SK-N-SH (cell line): ENCODE results near the gene BBS9. TPM values are rescaled to one million over a fixed set of nuclear protein-coding genes. Genes with fewer than 3 reads are reported as not detected.

ENCODE experiments used
- CTCF ChIA-PET: fragments of 300-600, 350-600 bp; formaldehyde crosslinking; extraction: SDS; loops from one replicate; lab custom pipeline; 2021; lab: Yijun Ruan, JAX
- POLR2A ChIA-PET: fragments of 350-600 bp; sonication (Branson Sonifier 250); formaldehyde crosslinking; extraction: SDS; loops from one replicate; lab custom pipeline; 2020; ENCODE audit warnings: antibody characterized with exemption, inconsistent platforms; lab: Yijun Ruan, JAX
- DNase-seq: peaks from one replicate; pipeline ENCODE4 v3.0.0; 2012
- H2AFZ ChIP-seq: fragments of 200-600 bp; sonication (generic); 2 replicates; pipeline ENCODE4 v1.8.1; 2016; ENCODE audit warnings: antibody characterized with exemption, mild to moderate bottlenecking, low read depth
- H3F3A ChIP-seq: fragments of 200-600 bp; sonication (generic); replicated peaks from 2 replicates; pipeline ENCODE3; 2016; ENCODE audit warnings: antibody characterized with exemption, mild to moderate bottlenecking; ENCODE audit not compliant: insufficient read depth
- H3K27ac ChIP-seq, 2 experiments: fragments of 200-500 bp in 1 of 2; fragments of 200-600 bp in 1 of 2; sonication (Bioruptor generic) in 1 of 2; sonication (generic), shearing (Covaris generic) in 1 of 2; 2 replicates each; pipeline versions ENCODE4 v1.5.1 to v1.6.1; 2014 to 2016; ENCODE audit warnings: low read depth in 2 of 2, inconsistent platforms in 1 of 2, low read length in 1 of 2, mild to moderate bottlenecking in 1 of 2, mixed read lengths in 1 of 2
- H3K27me3 ChIP-seq: fragments of 200-600 bp; sonication (generic), shearing (Covaris generic); 2 replicates; pipeline ENCODE4 v1.6.1; 2016; ENCODE audit warnings: mixed run types; ENCODE audit not compliant: insufficient read depth
- H3K36me3 ChIP-seq, 2 experiments: fragments of 200-500 bp in 1 of 2; fragments of 200-600 bp in 1 of 2; sonication (Bioruptor generic) in 1 of 2; sonication (generic) in 1 of 2; replicated peaks in 1 of 2; 2 replicates each; pipeline versions ENCODE3 to v1.5.1; 2014 to 2016; ENCODE audit warnings: low read length in 1 of 2, mild to moderate bottlenecking in 1 of 2; ENCODE audit not compliant: insufficient read depth in 2 of 2, control insufficient read depth in 1 of 2
- H3K4me1 ChIP-seq, 2 experiments: fragments of 200-500 bp in 1 of 2; fragments of 200-600 bp in 1 of 2; sonication (Bioruptor generic) in 1 of 2; sonication (generic), shearing (Covaris generic) in 1 of 2; 2 replicates each; pipeline versions ENCODE4 v1.5.1 to v1.6.1; 2014 to 2016; ENCODE audit warnings: low read depth in 1 of 2, low read length in 1 of 2, mixed run types in 1 of 2; ENCODE audit not compliant: insufficient read depth in 2 of 2, control insufficient read depth in 1 of 2
- H3K4me2 ChIP-seq: fragments of 200-600 bp; sonication (generic), shearing (Covaris generic); 2 replicates; pipeline ENCODE4 v1.6.1; 2017; ENCODE audit warnings: mixed run types
- H3K4me3 ChIP-seq, 2 experiments: fragments of 200-500 bp in 1 of 2; fragments of 200-600 bp in 1 of 2; sonication (Bioruptor generic) in 1 of 2; sonication (generic), shearing (Covaris generic) in 1 of 2; 2 replicates each; pipeline versions ENCODE4 v1.5.1 to v1.8.1; 2014 to 2016; ENCODE audit warnings: low read depth in 2 of 2, inconsistent platforms in 1 of 2, low read length in 1 of 2, mild to moderate bottlenecking in 1 of 2, mixed read lengths in 1 of 2, moderate library complexity in 1 of 2
- H3K79me2 ChIP-seq: fragments of 200-600 bp; sonication (generic); 2 replicates; pipeline ENCODE4 v1.8.1; 2017; ENCODE audit warnings: mild to moderate bottlenecking; ENCODE audit not compliant: insufficient read depth
- H3K9ac ChIP-seq: fragments of 200-600 bp; sonication (generic); 2 replicates; pipeline ENCODE4 v1.6.1; 2017; ENCODE audit warnings: mixed run types
- H3K9me2 ChIP-seq: fragments of 200-600 bp; sonication (generic); 2 replicates; pipeline ENCODE4 v1.6.1; 2017; ENCODE audit warnings: mixed run types
- H3K9me3 ChIP-seq: fragments of 200-600 bp; sonication (generic); 2 replicates; pipeline ENCODE4 v1.6.1; 2017; ENCODE audit warnings: mixed run types, mild to moderate bottlenecking, moderate library complexity
- H4K20me1 ChIP-seq: fragments of 200-600 bp; sonication (generic); 2 replicates; pipeline ENCODE4 v1.6.1; 2017; ENCODE audit warnings: mild to moderate bottlenecking, mixed run types; ENCODE audit not compliant: insufficient read depth
- CHD2 ChIP-seq: fragments of 150-350 bp; IDR thresholded peaks from 2 replicates; pipeline ENCODE4 v1.6.1; 2018; ENCODE audit warnings: low read length; ENCODE audit not compliant: partially characterized antibody
- EZH2phosphoT487 ChIP-seq: fragments of 200-600 bp; sonication (generic); IDR thresholded peaks from 2 replicates; pipeline ENCODE4 v1.6.1; 2017; ENCODE audit warnings: low read depth, mixed run types, mild to moderate bottlenecking, antibody characterized with exemption, moderate library complexity, borderline replicate concordance
- FOXM1 ChIP-seq: IDR thresholded peaks from 2 replicates; pipeline ENCODE4 v1.4.0; 2012; ENCODE audit warnings: low read depth, mild to moderate bottlenecking
- JUND ChIP-seq: IDR thresholded peaks from 2 replicates; pipeline ENCODE4 v1.4.0; 2012
- MXI1 ChIP-seq: IDR thresholded peaks from 2 replicates; pipeline ENCODE4 v1.6.1; 2012; ENCODE audit warnings: mild to moderate bottlenecking, low read depth, low read length, improper control_type of control experiment
- NFIC ChIP-seq: IDR thresholded peaks from 2 replicates; pipeline ENCODE4 v1.4.0; 2012; ENCODE audit warnings: borderline replicate concordance
- NRF1 ChIP-seq: IDR thresholded peaks from 2 replicates; pipeline ENCODE4 v1.6.1; 2012; ENCODE audit warnings: low read depth, mild to moderate bottlenecking, low read length
- PBX3 ChIP-seq: IDR thresholded peaks from 2 replicates; pipeline ENCODE4; 2012
- POLR2AphosphoS5 ChIP-seq: IDR thresholded peaks from 2 replicates; pipeline ENCODE4 v1.6.1; 2012; ENCODE audit warnings: low read depth, low read length
- RAD21 ChIP-seq: IDR thresholded peaks from 2 replicates; pipeline ENCODE4 v1.6.1; 2012; ENCODE audit warnings: mild to moderate bottlenecking, low read length
- RCOR1 ChIP-seq: fragments of 150-350 bp; IDR thresholded peaks from 2 replicates; pipeline ENCODE4 v1.6.1; 2017; ENCODE audit warnings: antibody characterized with exemption, low read length
- SIN3A ChIP-seq: IDR thresholded peaks from 2 replicates; pipeline ENCODE4 v1.6.1; 2012; ENCODE audit warnings: low read depth, mild to moderate bottlenecking, low read length, moderate library complexity, borderline replicate concordance
- SMC3 ChIP-seq: IDR thresholded peaks from 2 replicates; pipeline ENCODE4 v1.6.1; 2012; ENCODE audit warnings: low read depth, low read length, improper control_type of control experiment
- TAF1 ChIP-seq: IDR thresholded peaks from 2 replicates; pipeline ENCODE4 v1.6.1; 2012; ENCODE audit warnings: low read depth, mild to moderate bottlenecking, low read length, moderate library complexity, borderline replicate concordance
- TEAD4 ChIP-seq: IDR thresholded peaks from 2 replicates; pipeline ENCODE4 v1.4.0; 2012; ENCODE audit warnings: mild to moderate bottlenecking, borderline replicate concordance; ENCODE audit not compliant: insufficient read depth
- USF2 ChIP-seq: fragments of 150-350 bp; IDR thresholded peaks from 2 replicates; pipeline ENCODE4 v1.6.1; 2017; ENCODE audit warnings: antibody characterized with exemption, low read length, low read depth, borderline replicate concordance
- YY1 ChIP-seq: IDR thresholded peaks from 2 replicates; pipeline ENCODE4 v1.4.0; 2012; ENCODE audit warnings: low read depth, mild to moderate bottlenecking
- WGBS: methylation state at CpG from one replicate; pipeline ENCODE4 v1.1.6; 2017; ENCODE audit warnings: low lambda C conversion rate; 5-methylcytosine and 5-hydroxymethylcytosine counted together
- polyA plus RNA-seq, 3 experiments: library from polyadenylated mRNA; depleted of rRNA; stranded (reverse); fragments of >200 nt; gene quantifications; 2 replicates each; pipeline ENCODE4 v1.2.3, GENCODE V29; 2012
- TF ChIP-seq, protein P1 (sequence below): IDR thresholded peaks from 2 replicates; pipeline ENCODE4 v1.6.1; 2012; ENCODE audit warnings: mild to moderate bottlenecking, low read depth, low read length, moderate library complexity
- TF ChIP-seq, protein P2 (sequence below): fragments of 200-600 bp; sonication (generic); IDR thresholded peaks from 2 replicates; pipeline ENCODE4 v1.6.1; 2017; ENCODE audit warnings: antibody characterized with exemption, mild to moderate bottlenecking, moderate library complexity

Gene BBS9
- polyA plus RNA-seq, 1 of the 3 experiments (the other 2 are of a cell fraction): 7.5 TPM

- Histone ChIP-seq H3K79me2 (no peaks in the 10 kb centered on the region), H3K27ac (no peak overlapping the region), H4K20me1 (no peaks in the 10 kb centered on the region), H3F3A (no peaks in the 10 kb centered on the region), H3K4me1 (peaks cover 0 to 2% of the 10 kb centered on the region in 2 experiments; a peak in 1 of 4 replicates), H3K27me3 (no peaks in the 10 kb centered on the region), H3K9me3 (no peaks in the 10 kb centered on the region), H3K9ac (no peak overlapping the region), H3K36me3 (no peaks in the 10 kb centered on the region), H2AFZ (no peak overlapping the region), H3K9me2 (no peaks in the 10 kb centered on the region), H3K4me3 (no peak overlapping the region), H3K4me2 (no peak overlapping the region)
- ChIA-PET POLR2A (no interaction called here), CTCF (no interaction called here)
- no peak for TF ChIP-seq NRF1
- no peak for TF ChIP-seq PBX3
- TF ChIP-seq, protein P1, sequence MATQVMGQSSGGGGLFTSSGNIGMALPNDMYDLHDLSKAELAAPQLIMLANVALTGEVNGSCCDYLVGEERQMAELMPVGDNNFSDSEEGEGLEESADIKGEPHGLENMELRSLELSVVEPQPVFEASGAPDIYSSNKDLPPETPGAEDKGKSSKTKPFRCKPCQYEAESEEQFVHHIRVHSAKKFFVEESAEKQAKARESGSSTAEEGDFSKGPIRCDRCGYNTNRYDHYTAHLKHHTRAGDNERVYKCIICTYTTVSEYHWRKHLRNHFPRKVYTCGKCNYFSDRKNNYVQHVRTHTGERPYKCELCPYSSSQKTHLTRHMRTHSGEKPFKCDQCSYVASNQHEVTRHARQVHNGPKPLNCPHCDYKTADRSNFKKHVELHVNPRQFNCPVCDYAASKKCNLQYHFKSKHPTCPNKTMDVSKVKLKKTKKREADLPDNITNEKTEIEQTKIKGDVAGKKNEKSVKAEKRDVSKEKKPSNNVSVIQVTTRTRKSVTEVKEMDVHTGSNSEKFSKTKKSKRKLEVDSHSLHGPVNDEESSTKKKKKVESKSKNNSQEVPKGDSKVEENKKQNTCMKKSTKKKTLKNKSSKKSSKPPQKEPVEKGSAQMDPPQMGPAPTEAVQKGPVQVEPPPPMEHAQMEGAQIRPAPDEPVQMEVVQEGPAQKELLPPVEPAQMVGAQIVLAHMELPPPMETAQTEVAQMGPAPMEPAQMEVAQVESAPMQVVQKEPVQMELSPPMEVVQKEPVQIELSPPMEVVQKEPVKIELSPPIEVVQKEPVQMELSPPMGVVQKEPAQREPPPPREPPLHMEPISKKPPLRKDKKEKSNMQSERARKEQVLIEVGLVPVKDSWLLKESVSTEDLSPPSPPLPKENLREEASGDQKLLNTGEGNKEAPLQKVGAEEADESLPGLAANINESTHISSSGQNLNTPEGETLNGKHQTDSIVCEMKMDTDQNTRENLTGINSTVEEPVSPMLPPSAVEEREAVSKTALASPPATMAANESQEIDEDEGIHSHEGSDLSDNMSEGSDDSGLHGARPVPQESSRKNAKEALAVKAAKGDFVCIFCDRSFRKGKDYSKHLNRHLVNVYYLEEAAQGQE: no peak
- TF ChIP-seq TEAD4: no peak
- no peak for TF ChIP-seq CHD2
- TF ChIP-seq TAF1: no peak
- TF ChIP-seq RAD21: no peak
- TF ChIP-seq SIN3A: no peak
- TF ChIP-seq JUND: no peak
- TF ChIP-seq USF2: no peak
- TF ChIP-seq POLR2AphosphoS5: no peak
- TF ChIP-seq EZH2phosphoT487: no peak
- no peak for TF ChIP-seq NFIC
- TF ChIP-seq YY1: no peak
- TF ChIP-seq, protein P2, sequence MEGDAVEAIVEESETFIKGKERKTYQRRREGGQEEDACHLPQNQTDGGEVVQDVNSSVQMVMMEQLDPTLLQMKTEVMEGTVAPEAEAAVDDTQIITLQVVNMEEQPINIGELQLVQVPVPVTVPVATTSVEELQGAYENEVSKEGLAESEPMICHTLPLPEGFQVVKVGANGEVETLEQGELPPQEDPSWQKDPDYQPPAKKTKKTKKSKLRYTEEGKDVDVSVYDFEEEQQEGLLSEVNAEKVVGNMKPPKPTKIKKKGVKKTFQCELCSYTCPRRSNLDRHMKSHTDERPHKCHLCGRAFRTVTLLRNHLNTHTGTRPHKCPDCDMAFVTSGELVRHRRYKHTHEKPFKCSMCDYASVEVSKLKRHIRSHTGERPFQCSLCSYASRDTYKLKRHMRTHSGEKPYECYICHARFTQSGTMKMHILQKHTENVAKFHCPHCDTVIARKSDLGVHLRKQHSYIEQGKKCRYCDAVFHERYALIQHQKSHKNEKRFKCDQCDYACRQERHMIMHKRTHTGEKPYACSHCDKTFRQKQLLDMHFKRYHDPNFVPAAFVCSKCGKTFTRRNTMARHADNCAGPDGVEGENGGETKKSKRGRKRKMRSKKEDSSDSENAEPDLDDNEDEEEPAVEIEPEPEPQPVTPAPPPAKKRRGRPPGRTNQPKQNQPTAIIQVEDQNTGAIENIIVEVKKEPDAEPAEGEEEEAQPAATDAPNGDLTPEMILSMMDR: no peak
- no peak for TF ChIP-seq SMC3
- no peak for TF ChIP-seq MXI1
- no peak for TF ChIP-seq RCOR1
- TF ChIP-seq FOXM1: no peak
- WGBS: 95% methylated on average over 7 of the region's 7 CpGs
- DNase-seq: no peak
These were observed 434.3 kb downstream of the BBS9 start for GRCh38 chr7:33563651-33564050.
